Thyroid gland (tissue), 4 donors: ENCODE results near the gene ZBTB16.

Experiments
- CTCF ChIP-seq, 6 experiments: fragments of 200-600 bp in 3 of 6; fragments of 450-650 bp in 3 of 6; sonication (generic) in 3 of 6; IDR thresholded peaks; one replicate each; pipeline ENCODE4 v1.5.1; 2016 to 2019; ENCODE audit warnings: antibody characterized with exemption in 6 of 6, mild to moderate bottlenecking in 2 of 6, inconsistent platforms in 1 of 6, moderate library complexity in 1 of 6
- POLR2A ChIP-seq, 2 donors: fragments of 450-650 bp; IDR thresholded peaks; one replicate each; pipeline ENCODE4 v1.6.1; 2017; ENCODE audit warnings: antibody characterized with exemption in 2 of 2, mild to moderate bottlenecking in 2 of 2, moderate library complexity in 1 of 2

DNA sequence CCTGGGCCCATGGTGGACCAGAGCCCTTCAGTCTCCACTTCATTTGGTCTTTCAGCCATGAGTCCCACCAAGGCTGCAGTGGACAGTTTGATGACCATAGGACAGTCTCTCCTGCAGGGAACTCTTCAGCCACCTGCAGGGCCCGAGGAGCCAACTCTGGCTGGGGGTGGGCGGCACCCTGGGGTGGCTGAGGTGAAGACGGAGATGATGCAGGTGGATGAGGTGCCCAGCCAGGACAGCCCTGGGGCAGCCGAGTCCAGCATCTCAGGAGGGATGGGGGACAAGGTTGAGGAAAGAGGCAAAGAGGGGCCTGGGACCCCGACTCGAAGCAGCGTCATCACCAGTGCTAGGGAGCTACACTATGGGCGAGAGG lies 4.3 kb downstream of the ZBTB16 start:
- TF ChIP-seq CTCF (IDR thresholded peaks at IDR 0.05), result no peak
- TF ChIP-seq POLR2A (IDR thresholded peaks at IDR 0.05), result no peak
